K562 (cell line): ENCODE data around the gene CNOT11.

Source experiments
- NEUROD1 ChIP-seq: fragments of 150-350 bp; IDR thresholded peaks from 2 replicates; pipeline ENCODE4 v1.6.1; 2014; ENCODE audit warnings: borderline replicate concordance, low read length, low read depth; ENCODE audit not compliant: partially characterized antibody
- SAFB2 ChIP-seq: fragments of 200-400 bp; formaldehyde crosslinking; IDR thresholded peaks from 2 replicates; pipeline ENCODE4 v1.6.1; 2018; ENCODE audit warnings: borderline replicate concordance, low read length, low read depth, moderate library complexity; ENCODE audit not compliant: severe bottlenecking

DNA sequence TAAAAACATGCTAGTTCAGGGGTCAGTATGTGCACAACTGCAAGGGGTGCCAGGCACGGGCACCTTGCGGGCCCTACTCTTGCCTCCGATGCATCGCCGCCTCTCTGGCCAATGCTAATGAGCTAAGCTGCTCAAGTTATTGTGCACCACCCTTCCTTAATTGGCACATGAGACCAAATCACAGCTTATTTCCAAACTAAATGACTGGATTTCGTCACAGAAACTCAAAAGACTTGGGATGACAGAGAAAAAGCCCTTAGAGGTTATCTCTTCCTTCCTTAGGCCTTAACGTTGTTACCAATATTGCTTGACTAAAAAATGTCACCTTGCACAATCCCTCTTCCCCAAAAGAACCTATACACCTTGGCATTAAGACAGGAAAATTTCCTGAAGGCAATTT, 48.1 kb downstream of the CNOT11 start:
- TF ChIP-seq SAFB2 (no peak), NEUROD1 (no peak)
